Jurkat, Clone E6-1 (cell line): ENCODE data around the gene INPP5A.

Experiments
- DNase-seq: peaks from one replicate; pipeline ENCODE4 v3.0.0-alpha.2; 2011; ENCODE audit warnings: low read depth, low spot score
- H3K4me3 ChIP-seq: 2 replicates; pipeline ENCODE4 v1.5.1; 2011; ENCODE audit warnings: mild to moderate bottlenecking, low read length, control low read depth, moderate library complexity

INPP5A gene

DNA sequence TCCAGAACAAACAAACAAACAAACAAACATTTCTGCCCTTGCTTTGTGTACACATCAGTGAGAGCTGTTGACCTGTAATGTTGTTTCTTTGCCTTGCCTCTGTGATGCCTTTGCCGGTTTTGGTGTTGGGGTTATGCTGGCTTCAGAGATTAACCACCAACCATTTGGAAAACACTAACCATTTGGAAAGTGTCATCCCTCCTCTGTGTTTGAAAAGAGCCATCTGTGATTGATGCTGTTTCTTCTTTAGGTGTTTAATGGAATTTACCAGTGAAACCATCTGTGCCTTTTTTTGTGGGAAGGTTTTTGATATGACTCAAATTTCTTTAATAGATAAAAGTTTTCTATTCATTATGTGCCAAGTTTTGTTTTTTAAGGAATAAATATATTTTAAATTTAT, 46.5 kb downstream of the INPP5A start:
- DNase-seq: no peak
- no peak overlapping the region for H3K4me3 ChIP-seq

DNA sequence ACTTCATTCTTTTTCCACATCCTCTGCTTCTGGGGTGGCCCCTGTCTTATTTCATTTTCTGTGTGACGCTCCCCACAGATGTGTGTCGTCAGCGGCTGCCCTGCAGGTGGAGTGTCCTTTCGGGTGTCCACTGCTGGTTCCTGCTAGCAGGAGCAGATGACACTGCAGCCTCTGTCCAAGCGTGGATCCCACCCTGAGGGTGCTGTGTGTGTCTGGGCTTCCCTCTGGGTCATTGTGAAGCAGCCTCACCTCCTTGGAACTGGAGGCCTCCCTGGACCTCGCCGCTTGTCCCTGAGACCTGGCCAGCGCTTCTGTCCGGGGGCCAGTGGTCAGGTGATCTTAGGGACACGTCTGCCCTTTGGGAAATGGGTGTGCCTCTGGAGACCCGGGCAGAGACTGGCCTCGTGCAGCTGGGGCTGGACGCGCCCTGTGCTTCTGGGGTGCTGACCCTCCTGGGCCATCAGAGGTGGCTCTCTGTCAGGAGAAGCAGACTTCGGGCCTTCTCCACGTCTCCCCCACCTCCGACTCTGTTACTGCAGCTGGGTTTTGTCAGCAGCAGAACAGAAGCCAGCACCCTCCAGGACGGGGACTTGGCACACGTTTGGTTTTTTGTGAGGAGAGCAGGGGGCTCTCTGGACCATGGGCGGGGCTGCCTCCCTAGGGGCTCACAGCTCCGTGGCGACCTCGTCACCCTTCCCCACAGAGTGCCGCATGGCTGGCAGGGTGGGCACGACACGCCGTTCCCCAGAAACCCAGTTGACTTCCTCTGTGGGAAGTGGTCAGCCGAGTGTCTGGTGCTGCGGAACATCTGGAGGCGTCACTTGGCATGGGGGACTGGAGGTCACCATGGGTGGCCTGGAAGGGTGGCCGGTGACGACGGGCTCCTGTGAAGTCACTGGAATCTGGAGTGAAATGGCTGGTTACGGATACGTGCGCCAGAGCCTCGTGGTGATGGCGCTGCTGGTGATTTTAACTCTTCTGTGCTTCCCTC, 48.4 kb downstream of the INPP5A start:
- no peak for DNase-seq

DNA sequence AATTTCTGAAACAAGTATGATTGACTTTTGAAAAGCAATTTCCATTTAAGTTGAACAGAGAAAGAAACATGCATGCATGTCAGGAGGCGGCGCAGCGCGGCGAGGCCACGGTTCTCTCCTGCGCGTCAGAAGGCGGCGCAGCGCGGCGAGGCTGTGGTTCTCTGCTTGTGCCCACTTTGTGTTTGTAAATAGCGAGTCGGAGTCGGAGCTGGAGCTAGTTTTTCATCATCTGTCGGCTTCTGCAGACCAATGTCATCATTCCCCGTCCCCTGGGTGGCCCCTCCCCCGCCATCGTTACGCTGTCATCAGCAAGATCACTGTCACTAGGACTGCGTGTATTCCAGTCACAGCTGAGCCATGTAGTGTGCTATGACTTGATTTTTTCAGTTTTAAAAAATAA, 49.2 kb downstream of the INPP5A start:
- H3K4me3 ChIP-seq: no peak overlapping the region
- no peak for DNase-seq

More for the DNA sequence above, 48.4 kb downstream of the INPP5A start:
- H3K4me3 ChIP-seq: no peak overlapping the region

DNA sequence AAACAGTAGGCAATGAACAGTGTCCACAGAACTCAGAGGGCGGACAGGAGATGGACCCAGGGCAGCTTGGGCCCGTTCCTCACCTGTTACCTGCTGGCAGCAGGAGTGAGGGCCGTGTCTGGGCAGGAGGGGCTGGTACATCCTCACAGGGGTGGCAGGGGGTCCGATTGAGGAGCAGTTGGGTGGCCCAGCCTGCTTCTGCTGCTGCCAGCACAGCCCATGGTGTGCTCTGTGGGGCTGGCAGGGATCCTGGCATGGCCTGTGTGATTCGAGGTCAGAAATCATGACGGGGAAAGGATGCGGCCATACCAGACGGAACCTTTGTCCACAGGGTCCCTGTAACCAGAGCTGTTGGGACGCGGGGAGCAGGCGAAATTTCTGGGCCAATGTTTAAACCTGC, 49.6 kb downstream of the INPP5A start:
- no peak for DNase-seq
- no peak overlapping the region for H3K4me3 ChIP-seq

DNA sequence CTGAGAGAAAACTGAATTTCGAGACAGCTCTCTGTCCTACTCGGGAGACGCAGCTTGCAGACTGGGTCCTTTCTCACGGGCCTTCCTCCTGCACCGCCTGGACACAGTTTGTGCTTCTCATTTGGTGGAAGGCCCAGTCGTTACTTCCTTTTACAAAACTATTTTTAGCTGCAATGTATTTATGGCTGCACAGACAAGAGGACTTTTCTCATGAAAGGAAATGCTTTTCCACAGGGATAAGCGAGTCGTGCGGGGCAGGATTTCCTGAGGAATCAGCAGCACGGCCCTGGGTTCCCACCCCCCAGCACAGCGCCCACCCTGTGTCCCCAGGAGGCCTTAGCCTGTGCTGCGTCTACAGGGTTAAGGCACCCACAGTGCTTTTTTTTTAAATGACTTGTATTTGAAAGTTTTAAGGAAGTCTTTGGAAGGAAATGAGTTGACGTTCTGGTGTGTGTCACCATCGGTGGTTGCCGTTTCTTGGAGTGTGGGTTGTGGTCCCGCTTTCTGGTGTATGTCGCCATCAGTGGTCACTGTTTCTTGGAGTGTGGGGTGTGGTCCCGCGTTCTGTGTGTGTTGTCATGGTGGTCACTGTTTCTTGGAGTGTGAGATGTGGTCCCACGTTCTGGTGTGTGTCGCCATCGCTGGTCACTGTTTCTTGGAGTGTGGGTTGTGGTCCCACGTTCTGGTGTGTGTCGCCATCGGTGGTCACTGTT, 50.9 kb downstream of the INPP5A start:
- no peak for DNase-seq

DNA sequence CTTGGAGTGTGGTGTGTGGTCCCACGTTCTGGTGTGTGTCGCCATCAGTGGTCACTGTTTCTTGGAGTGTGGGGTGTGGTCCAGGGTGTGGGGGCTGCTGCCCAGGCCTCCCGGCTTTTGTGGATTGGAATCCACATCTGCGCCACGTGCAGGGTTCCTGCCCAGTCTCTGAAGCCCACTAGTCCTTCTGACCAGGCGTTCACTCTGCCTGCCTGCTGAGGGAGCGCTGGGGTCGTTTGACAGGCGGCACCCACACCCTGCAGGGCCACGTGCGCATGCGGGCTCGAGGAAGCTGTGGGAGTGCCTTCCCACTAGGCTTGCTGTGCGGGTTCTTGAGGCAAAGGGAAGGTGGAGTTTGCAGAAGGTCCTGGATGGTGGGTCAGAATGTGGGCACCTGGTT, 51.4 kb downstream of the INPP5A start:
- H3K4me3 ChIP-seq: no peak overlapping the region
- no peak for DNase-seq

More for the DNA sequence above, 50.9 kb downstream of the INPP5A start:
- no peak overlapping the region for H3K4me3 ChIP-seq

DNA sequence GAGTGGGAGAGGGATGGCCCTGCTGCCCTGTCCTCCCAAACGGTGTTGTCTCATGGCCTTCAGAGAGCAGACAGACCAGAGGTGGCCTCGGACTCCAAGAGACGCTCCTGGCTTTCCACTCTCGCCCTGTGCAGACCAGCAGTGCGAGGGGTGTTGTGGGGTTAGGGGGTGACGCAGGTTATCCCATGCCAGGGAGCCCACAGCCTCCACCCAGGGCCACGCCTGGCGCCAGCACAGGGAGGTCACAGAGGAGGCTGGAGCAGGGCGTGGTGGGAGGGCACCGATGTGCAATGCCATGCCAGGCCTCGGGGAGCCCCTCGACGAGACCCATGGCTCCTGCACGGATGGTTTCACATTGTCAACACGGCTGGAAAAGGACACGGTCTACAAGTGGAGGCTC, 52.1 kb downstream of the INPP5A start:
- no peak overlapping the region for H3K4me3 ChIP-seq
- no peak for DNase-seq

DNA sequence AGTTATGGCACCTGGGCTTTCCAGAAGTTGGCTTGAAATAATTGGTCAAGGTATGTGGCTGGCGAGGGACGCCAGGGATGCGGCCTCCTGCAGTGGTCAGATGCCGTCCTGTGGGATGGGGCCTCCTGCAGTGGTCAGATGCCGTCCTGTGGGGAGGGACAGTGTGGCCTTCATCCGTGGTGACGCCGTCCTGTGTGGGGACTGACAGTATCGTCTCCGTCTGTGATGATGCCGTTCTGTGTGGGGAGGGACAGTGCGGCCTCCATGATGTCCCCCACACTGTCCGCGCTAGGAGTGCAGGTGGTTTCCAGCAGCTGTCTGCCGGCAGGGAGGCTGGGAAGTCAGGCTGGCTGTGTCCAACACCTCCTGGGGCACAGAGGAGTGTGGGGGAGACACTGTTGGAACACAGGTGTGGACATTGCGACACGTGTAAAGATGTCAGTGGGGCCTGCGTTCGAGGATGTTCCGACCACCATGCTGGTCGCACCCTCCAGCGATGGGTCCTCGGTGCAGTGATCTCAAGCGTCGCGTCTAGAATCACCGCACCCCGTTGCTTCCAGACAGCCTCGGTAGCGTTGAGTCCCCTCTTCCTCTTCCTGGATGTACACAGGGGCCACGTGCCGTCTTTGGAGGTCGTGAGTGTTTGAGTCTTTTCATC, 52.6 kb downstream of the INPP5A start:
- DNase-seq: no peak
- H3K4me3 ChIP-seq: no peak overlapping the region

DNA sequence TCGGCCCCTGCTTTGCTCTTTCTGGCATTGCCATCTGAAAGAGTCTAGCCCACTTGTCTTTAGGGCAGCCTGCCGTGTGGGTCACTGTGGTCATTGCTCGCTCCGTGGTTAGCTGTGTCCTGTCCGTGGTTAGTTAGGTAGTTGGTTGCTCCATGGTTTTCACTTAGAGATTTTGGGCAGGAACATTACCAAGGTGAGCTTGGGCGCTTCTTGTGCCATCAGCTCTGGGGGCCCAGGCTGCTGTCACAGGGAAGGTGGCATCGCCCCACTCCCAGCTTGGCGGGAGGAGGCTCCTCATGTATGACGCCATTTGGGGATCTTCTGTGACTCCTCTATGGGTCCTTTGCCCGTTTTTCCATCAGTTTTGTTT, 53.1 kb downstream of the INPP5A start:
- H3K4me3 ChIP-seq: no peak overlapping the region
- DNase-seq: no peak

DNA sequence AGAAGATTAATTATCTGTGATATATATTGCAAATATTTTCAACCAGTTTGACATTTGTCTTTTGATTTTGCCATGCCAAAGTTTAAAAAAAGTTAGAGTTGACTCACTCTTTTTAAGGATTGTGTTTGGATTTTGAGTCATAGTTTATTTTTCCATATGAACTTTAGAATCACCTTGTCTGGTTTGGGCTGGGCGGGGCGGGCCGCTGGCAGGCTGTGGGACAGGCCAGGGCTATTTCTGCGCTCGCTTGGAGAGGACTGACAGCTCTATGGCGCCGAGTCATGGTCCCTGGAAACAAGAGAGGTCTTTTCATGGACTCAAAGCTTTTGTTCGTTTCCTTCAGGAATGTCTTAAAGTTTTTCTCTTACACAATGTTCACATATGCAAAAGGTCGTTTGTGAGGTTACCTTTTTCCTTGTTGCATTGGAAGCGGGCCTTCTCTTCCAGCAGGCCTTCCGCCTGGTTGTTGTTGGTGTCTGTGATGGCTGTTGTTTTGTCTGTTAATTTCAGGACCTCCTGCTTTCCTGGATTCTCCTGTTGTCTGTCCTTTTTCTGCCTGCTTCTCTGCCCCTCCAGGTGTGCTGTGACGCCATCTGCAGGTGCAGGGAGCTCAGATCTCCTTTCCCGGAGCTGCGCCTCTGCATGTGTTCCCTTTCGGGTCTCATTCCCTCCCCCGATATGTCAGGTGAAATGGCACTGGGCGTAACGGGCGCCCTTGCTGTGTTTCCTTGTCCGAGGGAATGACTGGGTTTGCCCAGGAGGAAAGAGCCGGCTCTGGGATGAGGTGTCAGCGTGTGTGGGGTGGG, 53.8 kb downstream of the INPP5A start:
- DNase-seq: no peak
- H3K4me3 ChIP-seq: no peak overlapping the region

DNA sequence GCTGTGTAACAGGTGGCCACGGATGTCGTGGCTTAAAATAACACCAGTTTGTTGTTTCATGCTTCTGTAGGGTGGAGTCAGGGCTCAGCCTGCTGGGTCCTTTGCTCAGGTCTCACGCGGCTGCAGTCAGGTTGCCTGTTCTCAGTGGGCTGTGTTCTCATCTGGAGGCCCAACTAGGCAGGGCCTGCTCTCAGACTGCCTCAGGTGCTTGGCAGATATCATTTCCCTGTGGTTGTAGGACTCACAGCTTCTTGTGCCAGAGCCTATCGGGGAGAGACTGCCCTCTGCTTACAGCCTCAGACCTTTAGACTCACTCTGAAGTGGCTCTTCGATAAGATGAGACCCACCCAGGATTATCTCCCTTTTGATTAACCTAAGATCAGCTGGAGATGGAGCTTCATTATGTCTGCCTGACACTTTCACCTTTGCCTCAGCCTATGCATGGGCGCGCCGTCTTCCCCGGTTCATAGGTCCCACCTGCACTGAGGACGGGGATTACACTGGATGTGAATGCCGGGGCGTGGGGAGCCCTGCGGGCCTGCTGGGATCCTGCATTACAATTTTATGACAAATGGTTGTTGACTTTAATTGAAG, 55.3 kb downstream of the INPP5A start:
- no peak overlapping the region for H3K4me3 ChIP-seq
- no peak for DNase-seq

DNA sequence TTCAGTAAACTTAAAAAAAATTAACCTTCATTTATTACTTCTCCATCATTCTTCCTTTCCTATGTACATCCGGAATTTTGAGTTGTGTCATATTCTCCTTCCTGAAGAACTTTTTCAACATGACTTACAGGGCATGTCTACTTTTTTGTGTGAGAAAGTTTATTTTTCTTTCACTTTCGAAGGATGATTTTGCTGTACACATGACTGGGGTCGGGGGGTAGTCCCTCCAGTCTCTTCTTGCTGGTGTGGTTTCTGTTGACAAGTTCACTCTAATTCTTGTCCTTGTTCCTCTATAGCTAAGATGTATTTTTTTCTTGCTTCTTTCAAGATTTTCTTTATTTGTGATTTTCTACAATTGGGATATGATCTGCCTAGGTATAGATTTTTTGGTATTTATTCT, 55.8 kb downstream of the INPP5A start:
- H3K4me3 ChIP-seq: no peak overlapping the region
- DNase-seq: no peak

DNA sequence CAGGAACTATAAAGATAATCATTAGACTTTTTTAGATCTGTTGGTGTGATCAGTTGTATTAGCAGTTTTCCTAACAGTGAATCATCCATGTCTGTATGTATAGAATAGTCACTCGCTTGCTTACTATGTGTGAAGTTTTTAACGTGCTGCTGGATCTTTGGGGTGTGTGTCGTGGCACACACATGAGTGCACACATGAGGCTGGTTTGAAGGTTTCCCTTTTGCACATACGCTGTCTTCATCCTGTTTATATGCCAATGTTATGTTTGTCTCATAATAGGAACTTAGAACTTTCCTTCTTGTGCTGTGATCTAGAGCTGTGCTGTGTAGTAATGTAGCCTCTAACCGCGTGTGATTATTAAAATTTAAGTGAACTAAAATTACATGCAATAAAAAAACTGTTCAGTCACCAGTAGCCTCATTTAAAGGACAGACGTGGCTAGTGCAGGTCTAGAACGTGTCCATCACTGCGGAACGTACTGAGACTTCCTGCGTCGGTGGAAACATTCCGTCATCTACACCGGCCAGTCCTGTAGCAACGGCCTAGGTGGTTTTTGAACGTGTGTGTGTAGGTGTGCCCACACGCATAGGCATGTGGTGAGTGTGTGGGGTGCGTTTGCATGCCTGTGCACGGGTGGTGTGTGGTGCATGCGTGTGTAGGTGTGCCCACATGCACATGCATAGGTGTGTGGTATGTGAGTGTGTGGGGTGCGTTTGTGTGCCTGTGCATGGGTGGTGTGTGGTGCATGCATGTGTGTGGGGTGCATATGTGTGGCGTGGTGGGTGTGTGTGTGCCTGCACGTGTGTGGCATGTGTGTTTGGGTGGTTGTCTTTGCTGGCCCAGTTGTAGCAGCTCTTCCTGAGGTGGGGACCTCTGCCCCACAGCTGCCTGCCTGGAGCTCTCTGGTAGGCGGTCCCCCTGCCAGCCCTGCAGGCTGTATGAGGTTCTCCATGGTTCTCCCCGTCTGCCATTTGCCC, 56.6 kb downstream of the INPP5A start:
- no peak for DNase-seq
- no peak overlapping the region for H3K4me3 ChIP-seq

DNA sequence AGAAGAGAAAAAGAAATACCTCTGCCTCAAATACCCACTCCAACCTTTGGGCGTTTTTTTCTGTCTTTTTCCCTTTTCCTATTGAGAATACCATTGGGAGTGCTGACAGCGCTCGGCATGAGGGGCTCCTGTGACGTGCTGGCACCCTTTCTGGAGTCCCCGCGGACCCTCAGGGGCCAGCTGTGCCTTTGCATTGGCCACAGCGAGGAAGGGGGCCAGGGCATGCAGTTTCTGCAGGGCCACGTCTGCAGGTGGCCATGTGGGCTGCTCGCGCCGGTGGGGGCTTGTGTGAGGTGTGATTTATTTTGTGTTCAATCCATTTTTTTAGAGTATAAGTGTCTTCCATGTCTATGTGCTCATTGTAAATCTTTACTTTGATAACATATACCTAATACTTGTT, 57.4 kb downstream of the INPP5A start:
- H3K4me3 ChIP-seq: no peak overlapping the region
- DNase-seq: no peak

DNA sequence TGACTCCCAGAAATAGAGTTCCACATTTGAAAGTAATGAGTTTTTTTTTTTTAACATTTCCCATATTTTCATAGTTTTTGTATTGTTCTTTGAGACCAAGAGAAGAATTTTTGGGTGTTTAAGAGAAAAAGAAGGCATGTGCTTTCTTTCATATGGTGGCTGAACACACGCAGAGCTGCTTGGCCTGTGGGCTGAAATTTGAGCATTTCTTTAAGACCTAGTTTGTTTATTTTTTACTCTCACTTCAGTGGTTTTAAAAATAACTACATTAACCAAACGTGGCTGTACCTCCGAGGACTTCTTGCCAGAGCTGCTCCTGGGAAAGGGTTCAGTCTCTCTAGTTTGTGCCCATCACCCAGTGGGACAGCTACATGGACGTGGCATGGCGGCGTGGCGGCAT, 58.3 kb downstream of the INPP5A start:
- no peak overlapping the region for H3K4me3 ChIP-seq
- DNase-seq: no peak

DNA sequence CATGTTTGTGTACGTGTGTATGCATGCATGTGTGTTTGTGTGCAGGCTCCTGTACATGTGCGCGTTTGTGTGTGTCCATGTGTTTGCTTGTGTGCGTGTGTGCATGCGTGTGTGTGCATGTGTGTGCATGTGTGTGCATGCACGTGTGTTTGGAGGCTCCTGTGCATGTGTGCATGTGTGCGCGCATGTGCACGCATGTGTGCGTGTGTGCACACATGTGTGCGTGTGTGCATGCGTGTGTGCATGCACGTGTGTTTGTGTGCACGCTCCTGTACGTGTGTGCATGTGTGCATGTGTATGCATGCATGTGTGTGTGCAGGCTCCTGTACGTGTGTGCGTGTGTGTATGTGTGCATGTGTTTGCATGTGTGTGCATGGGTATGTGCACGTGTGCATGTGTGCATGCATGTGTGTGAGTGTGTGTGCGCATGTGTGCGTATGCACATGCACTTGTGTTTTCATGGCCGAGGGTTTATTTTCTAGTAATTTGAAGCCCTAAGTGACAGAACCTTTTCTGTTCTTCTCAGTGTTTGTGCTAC, 59.2 kb downstream of the INPP5A start:
- no peak for DNase-seq
- no peak overlapping the region for H3K4me3 ChIP-seq

DNA sequence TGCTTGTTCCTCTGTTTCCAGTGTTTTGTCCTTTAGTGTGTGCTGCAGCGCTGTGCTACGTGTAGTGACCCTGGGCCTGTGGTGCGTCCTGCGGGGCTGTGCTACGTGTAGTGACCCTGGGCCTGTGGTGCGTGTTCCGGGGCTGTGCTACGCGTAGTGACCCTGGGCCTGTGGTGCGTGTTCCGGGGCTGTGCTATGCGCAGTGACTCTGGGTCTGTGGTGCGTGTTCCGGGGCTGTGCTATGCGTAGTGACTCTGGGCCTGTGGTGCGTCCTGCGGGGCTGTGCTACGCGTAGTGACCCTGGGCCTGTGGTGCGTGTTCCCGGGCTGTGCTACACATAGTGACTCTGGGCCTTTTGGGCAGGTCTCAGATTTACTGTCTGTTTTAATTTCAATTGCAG, 60.1 kb downstream of the INPP5A start:
- no peak overlapping the region for H3K4me3 ChIP-seq
- DNase-seq: no peak
